Spleen (tissue), 11 donors: ENCODE data around the gene NLGN3. TPM values are rescaled to one million over a fixed set of nuclear protein-coding genes. Genes with fewer than 3 reads are reported as not detected.
A peak's percentile ranks its signal among the peaks of the same experiment; 100 is the strongest.

Experiments used
- DNase-seq: peaks from one replicate; pipeline ENCODE4 v3.0.0-alpha.2; 2020
- H3K27ac ChIP-seq, 8 donors: fragments of 200-600 bp; sonication (generic) in 7 of 8; 1 replicate in 4 of 8; 2 replicates in 4 of 8; pipeline versions ENCODE4 v1.5.0 to v1.8.0; 2016 to 2021; ENCODE audit warnings: inconsistent platforms in 4 of 8, mild to moderate bottlenecking in 4 of 8, moderate library complexity in 1 of 8
- H3K27me3 ChIP-seq, 7 donors: fragments of 200-600 bp; sonication (generic) in 6 of 7; replicated peaks in 1 of 7; 1 replicate in 4 of 7; 2 replicates in 3 of 7; pipeline versions ENCODE4 v1.5.0 to v1.8.0; 2016 to 2021; ENCODE audit warnings: inconsistent platforms in 3 of 7, mild to moderate bottlenecking in 1 of 7
- H3K36me3 ChIP-seq, 6 donors: fragments of 200-600 bp; sonication (generic) in 5 of 6; 1 replicate in 4 of 6; 2 replicates in 2 of 6; pipeline versions ENCODE4 v1.5.0 to v1.8.0; 2016 to 2021; ENCODE audit warnings: inconsistent platforms in 2 of 6
- H3K4me1 ChIP-seq, 6 donors: fragments of 200-600 bp; sonication (generic) in 5 of 6; 1 replicate in 3 of 6; 2 replicates in 3 of 6; pipeline versions ENCODE4 v1.5.0 to v1.8.0; 2016 to 2021; ENCODE audit warnings: inconsistent platforms in 3 of 6
- H3K4me3 ChIP-seq, 8 donors: fragments of 200-600 bp; sonication (generic) in 7 of 8; 1 replicate in 4 of 8; 2 replicates in 4 of 8; pipeline versions ENCODE4 v1.5.0 to v1.8.0; 2016 to 2021; ENCODE audit warnings: inconsistent platforms in 4 of 8, mild to moderate bottlenecking in 4 of 8, moderate library complexity in 2 of 8
- H3K9me3 ChIP-seq, 8 donors: fragments of 200-600 bp; sonication (generic) in 7 of 8; 1 replicate in 4 of 8; 2 replicates in 4 of 8; pipeline versions ENCODE4 v1.5.0 to v1.8.0; 2016 to 2021; ENCODE audit warnings: inconsistent platforms in 4 of 8
- POLR2A ChIP-seq, 3 donors: fragments of 450-650 bp; IDR thresholded peaks; one replicate each; pipeline ENCODE4 v1.5.1; 2017; ENCODE audit warnings: antibody characterized with exemption in 3 of 3, mild to moderate bottlenecking in 1 of 3
- POLR2AphosphoS5 ChIP-seq, 3 donors: sonication (generic); formaldehyde crosslinking; IDR thresholded peaks; one replicate each; pipeline ENCODE4 v1.5.1; 2017; ENCODE audit warnings: antibody characterized with exemption in 3 of 3
- WGBS, 5 donors: extraction: QIAGEN DNeasy Blood & Tissue Kit in 3 of 5; methylation state at CpG; one replicate each; pipeline versions ENCODE4 v1.1.5 to v1.1.7; 2013 to 2018; 5-methylcytosine and 5-hydroxymethylcytosine counted together
- intact Hi-C: fragments of 100-400 bp; cut with DNase I; formaldehyde crosslinking; loops from one replicate; pipeline ENCODE4 v1.15.0; 2023; ENCODE audit warnings: low total_unique reads
- polyA plus RNA-seq, 3 donors: library from polyadenylated mRNA; stranded (reverse); fragments of 200-250 nt; gene quantifications; one replicate each; pipeline ENCODE4 v1.2.1, GENCODE V29; 2013
- total RNA-seq, 7 donors: library from RNA; depleted of rRNA in 3 of 7; stranded (reverse); fragments of >200 nt in 3 of 7; fragmentation: NEBNext Ultra II Directional in 4 of 7; extraction: Animal tissue kit (Norgen Biotek cat#: 25700) in 4 of 7; gene quantifications; one replicate each; pipeline versions ENCODE4 v1.1.0 to v1.2.1, GENCODE V29; 2016 to 2021
- TF ChIP-seq, protein P1 (sequence below), 11 experiments: fragments of 200-600 bp in 7 of 11; fragments of 450-650 bp in 4 of 11; sonication (generic) in 4 of 11; IDR thresholded peaks in 8 of 11; conservative IDR thresholded peaks in 3 of 11; 1 replicate in 7 of 11; 2 replicates in 4 of 11; pipeline versions ENCODE4 v1.4.0 to v1.8.0; 2016 to 2021; ENCODE audit warnings: antibody characterized with exemption in 11 of 11, inconsistent platforms in 4 of 11, mild to moderate bottlenecking in 1 of 11
- donor health status: healthy with polysubstance abuse.
- donor health status: DM: no; HTN: no; CAD: no; lungs with moderate emphysema.
- donor health status: DM: no; HTN: no; CAD: no.
- donor health status: Bipolar disorder and iron deficiency.
- donor health status: healthy.
- donor health status: DM: no; HTN: no; CAD: no.
- donor health status: DM: yes; HTN: yes; CAD: no.

NLGN3 gene
- total and polyA plus RNA-seq, 10 donors: 0.14 to 2.5 (median 0.85) TPM

DNA sequence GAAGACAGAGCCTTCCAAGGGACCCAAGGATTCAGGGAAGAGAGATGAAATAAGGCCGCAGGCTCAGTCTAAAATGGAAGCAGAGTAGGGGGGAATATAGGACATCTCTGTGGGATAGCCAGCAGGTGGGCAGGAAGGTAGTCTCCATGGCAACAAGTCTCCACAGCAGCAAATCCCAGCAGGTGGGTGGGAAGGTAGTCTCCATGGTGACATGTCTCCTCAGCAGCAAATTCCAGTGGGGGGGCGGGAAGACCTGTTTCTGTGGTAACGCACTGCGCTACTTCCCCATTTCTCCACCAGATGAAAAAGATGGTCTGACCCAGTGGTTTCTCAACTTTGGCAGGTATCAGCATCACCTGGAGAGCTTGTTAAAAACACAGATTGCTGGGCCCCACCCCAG lies 18.3 kb downstream of the NLGN3 start:
- Histone ChIP-seq H3K36me3 (peaks cover 0 to 18% (median 0%) of the 10 kb centered on the region in 6 donors), H3K4me3 (no peak overlapping the region), H3K27ac (no peak overlapping the region), H3K4me1 (no peaks in the 10 kb centered on the region), H3K27me3 (no peaks in the 10 kb centered on the region), H3K9me3 (no peaks in the 10 kb centered on the region)
- intact Hi-C loops: no loop called here
- WGBS, 5 donors: 71 to 100% (median 75%) methylated on average over 1 to 4 of the region's 4 CpGs
- TF ChIP-seq, protein P1, sequence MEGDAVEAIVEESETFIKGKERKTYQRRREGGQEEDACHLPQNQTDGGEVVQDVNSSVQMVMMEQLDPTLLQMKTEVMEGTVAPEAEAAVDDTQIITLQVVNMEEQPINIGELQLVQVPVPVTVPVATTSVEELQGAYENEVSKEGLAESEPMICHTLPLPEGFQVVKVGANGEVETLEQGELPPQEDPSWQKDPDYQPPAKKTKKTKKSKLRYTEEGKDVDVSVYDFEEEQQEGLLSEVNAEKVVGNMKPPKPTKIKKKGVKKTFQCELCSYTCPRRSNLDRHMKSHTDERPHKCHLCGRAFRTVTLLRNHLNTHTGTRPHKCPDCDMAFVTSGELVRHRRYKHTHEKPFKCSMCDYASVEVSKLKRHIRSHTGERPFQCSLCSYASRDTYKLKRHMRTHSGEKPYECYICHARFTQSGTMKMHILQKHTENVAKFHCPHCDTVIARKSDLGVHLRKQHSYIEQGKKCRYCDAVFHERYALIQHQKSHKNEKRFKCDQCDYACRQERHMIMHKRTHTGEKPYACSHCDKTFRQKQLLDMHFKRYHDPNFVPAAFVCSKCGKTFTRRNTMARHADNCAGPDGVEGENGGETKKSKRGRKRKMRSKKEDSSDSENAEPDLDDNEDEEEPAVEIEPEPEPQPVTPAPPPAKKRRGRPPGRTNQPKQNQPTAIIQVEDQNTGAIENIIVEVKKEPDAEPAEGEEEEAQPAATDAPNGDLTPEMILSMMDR (IDR thresholded peaks at IDR 0.05 in 8 of 11, conservative IDR thresholded peaks at IDR 0.05 in 3 of 11): no peak
- TF ChIP-seq POLR2AphosphoS5 (IDR thresholded peaks at IDR 0.05) (no peak), POLR2A (IDR thresholded peaks at IDR 0.05) (no peak)
- DNase-seq: no peak

DNA sequence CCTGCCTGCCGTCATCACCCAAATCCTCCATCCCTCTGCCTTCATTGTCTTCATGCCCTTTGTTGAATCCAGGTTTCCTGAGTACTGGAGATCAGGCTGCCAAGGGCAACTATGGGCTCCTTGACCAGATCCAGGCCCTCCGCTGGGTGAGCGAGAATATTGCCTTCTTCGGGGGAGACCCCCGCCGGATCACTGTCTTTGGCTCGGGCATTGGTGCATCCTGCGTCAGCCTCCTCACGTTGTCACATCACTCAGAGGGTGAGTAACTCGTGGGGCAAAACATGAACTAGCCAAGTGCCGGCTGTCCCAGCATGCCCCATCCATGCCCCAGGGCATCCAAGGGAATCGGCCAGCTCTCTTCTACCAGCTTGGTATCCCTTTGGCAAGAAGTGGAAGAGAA lies 19.4 kb downstream of the NLGN3 start:
- Histone ChIP-seq H3K4me3 (no peak overlapping the region), H3K4me1 (no peaks in the 10 kb centered on the region), H3K27me3 (no peaks in the 10 kb centered on the region), H3K27ac (no peak overlapping the region), H3K36me3 (peaks cover 0 to 18% (median 0%) of the 10 kb centered on the region in 6 donors), H3K9me3 (no peaks in the 10 kb centered on the region)
- intact Hi-C loops: no loop called here
- no peak for DNase-seq
- TF ChIP-seq, protein P1 (IDR thresholded peaks at IDR 0.05 in 8 of 11, conservative IDR thresholded peaks at IDR 0.05 in 3 of 11): no peak
- TF ChIP-seq POLR2A (IDR thresholded peaks at IDR 0.05) (no peak), POLR2AphosphoS5 (IDR thresholded peaks at IDR 0.05) (no peak)
- WGBS, 5 donors: 87 to 100% (median 91%) methylated on average over 3 to 12 of the region's 12 CpGs

DNA sequence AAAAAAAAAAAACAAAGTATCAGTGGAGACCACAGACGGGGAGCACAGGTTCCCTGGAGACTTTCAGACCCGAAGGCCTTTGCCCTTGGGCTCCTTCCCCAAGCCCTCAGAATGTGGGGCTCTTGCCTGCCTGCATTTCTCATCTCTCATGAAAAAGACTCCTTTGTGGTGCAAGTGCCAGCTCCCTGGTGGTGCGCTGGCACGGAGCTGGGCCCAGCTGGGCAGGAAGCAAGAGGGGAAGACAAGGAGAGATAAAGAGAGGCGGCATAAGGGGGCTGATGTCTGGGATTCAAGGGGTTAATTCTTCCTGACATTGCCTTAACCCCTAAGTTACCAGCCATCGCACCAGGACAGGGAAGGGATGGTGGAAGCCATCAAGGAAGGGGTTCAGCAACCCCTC lies 21.8 kb downstream of the NLGN3 start:
- WGBS, 5 donors: 45 to 66% (median 55%) methylated on average over 5 to 6 of the region's 6 CpGs
- TF ChIP-seq POLR2AphosphoS5 (IDR thresholded peaks at IDR 0.05) (no peak), POLR2A (IDR thresholded peaks at IDR 0.05) (no peak)
- TF ChIP-seq, protein P1 (IDR thresholded peaks at IDR 0.05 in 8 of 11, conservative IDR thresholded peaks at IDR 0.05 in 3 of 11): no peak
- no peak for DNase-seq

DNA sequence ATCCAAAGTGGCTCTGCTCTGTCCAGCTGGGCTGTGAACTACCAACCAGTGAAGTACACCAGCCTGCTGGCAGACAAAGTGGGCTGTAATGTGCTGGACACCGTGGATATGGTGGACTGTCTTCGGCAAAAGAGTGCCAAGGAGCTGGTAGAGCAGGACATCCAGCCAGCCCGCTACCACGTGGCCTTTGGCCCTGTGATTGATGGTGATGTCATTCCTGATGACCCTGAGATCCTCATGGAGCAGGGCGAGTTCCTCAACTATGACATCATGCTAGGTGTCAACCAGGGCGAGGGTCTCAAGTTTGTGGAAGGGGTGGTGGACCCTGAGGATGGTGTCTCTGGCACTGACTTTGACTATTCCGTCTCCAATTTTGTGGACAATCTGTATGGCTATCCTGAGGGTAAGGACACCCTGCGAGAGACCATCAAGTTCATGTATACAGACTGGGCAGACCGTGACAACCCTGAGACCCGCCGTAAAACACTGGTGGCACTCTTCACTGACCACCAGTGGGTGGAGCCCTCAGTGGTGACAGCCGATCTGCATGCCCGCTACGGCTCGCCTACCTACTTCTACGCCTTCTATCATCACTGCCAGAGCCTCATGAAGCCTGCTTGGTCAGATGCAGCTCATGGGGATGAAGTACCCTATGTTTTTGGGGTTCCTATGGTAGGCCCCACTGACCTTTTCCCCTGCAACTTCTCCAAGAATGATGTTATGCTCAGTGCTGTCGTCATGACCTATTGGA lies 22.6 kb downstream of the NLGN3 start:
- no peak overlapping the region for H3K4me3 ChIP-seq

More for the DNA sequence above, 21.8 kb downstream of the NLGN3 start:
- Histone ChIP-seq H3K4me1 (peaks cover 0 to 6% (median 0%) of the 10 kb centered on the region in 6 donors), H3K27ac (no peak overlapping the region), H3K27me3 (no peaks in the 10 kb centered on the region), H3K36me3 (peaks cover 0 to 18% (median 0%) of the 10 kb centered on the region in 6 donors), H3K4me3 (no peak overlapping the region), H3K9me3 (no peaks in the 10 kb centered on the region)
- intact Hi-C loops: no loop called here

More for the DNA sequence above, 22.6 kb downstream of the NLGN3 start:
- no peak for TF ChIP-seq POLR2A (IDR thresholded peaks at IDR 0.05)
- no peak for TF ChIP-seq POLR2AphosphoS5 (IDR thresholded peaks at IDR 0.05)
- TF ChIP-seq, protein P1 (IDR thresholded peaks at IDR 0.05 in 8 of 11, conservative IDR thresholded peaks at IDR 0.05 in 3 of 11): no peak
- Histone ChIP-seq H3K27ac (no peak overlapping the region), H3K27me3 (no peaks in the 10 kb centered on the region), H3K9me3 (no peaks in the 10 kb centered on the region), H3K4me1 (peaks cover 0 to 7% (median 0%) of the 10 kb centered on the region in 6 donors), H3K36me3 (peaks cover 0 to 18% (median 0%) of the 10 kb centered on the region in 6 donors)
- DNase-seq: peak; percentile 51
- intact Hi-C loops: no loop called here
- WGBS, 5 donors: 83 to 97% (median 92%) methylated on average over 7 to 17 of the region's 17 CpGs
